ENCODE data around the gene NKD2.

GRCh38 chr5:963310-963672 lies 45.3 kb upstream of the NKD2 start:
- TF ChIP-seq CTCF (IDR thresholded peaks at IDR 0.05; ENCODE audit: poor library complexity) (no peak), EZH2phosphoT487 (IDR thresholded peaks at IDR 0.05; ENCODE audit: low read depth, severe bottlenecking, unreplicated experiment) (no peak)
